H1 (cell line): Measurements from ENCODE around the gene AHDC1. TPM values are rescaled to one million over a fixed set of nuclear protein-coding genes. Genes with fewer than 3 reads are reported as not detected.
A peak's percentile ranks its signal among the peaks of the same experiment; 100 is the strongest.

Source experiments
- CTCF ChIA-PET: fragments of 300-600 bp; sonication (Branson Sonifier 250); formaldehyde crosslinking; loops from one replicate; lab custom pipeline; 2021; ENCODE audit not compliant: partially characterized antibody; lab: Charles Lee
- POLR2A ChIA-PET: fragments of 300-600 bp; sonication (Branson Sonifier 250); formaldehyde crosslinking; loops from one replicate; lab custom pipeline; 2021; ENCODE audit warnings: inconsistent platforms; ENCODE audit not compliant: partially characterized antibody; lab: Charles Lee
- DNase-seq, 2 experiments: peaks; one replicate each; pipeline versions ENCODE4 v3.0.0 to v3.0.0-alpha.2; 2010 to 2022; ENCODE audit warnings: low spot score in 2 of 2, low read depth in 1 of 2, mixed read lengths in 1 of 2
- FAIRE-seq: peaks from 2 replicates; lab custom pipeline; 2011; peaks lifted over from hg19 to GRCh38; lab: Jason Lieb, UNC
- H2AFZ ChIP-seq: 2 replicates; pipeline ENCODE4 v1.8.1; 2012; ENCODE audit warnings: low read length, inconsistent platforms
- H2AK5ac ChIP-seq: 2 replicates; pipeline ENCODE4 v1.6.1; 2013; ENCODE audit warnings: low read depth, low read length
- H2BK120ac ChIP-seq: replicated peaks from 2 replicates; pipeline ENCODE3; 2013; ENCODE audit warnings: low read depth, low read length, inconsistent platforms
- H2BK12ac ChIP-seq: 2 replicates; pipeline ENCODE4 v1.6.1; 2013; ENCODE audit warnings: low read depth, low read length
- H2BK15ac ChIP-seq: 2 replicates; pipeline ENCODE4 v1.6.1; 2013; ENCODE audit warnings: low read length
- H2BK20ac ChIP-seq: 2 replicates; pipeline ENCODE4 v1.6.1; 2013; ENCODE audit warnings: low read length
- H2BK5ac ChIP-seq: 2 replicates; pipeline ENCODE4 v1.6.1; 2013; ENCODE audit warnings: low read depth, low read length
- H3K14ac ChIP-seq: 2 replicates; pipeline ENCODE4 v1.6.1; 2013; ENCODE audit warnings: inconsistent platforms; ENCODE audit not compliant: insufficient read length
- H3K18ac ChIP-seq: 2 replicates; pipeline ENCODE4 v1.6.1; 2013; ENCODE audit warnings: low read length; ENCODE audit errors: extremely low read depth
- H3K23ac ChIP-seq: 2 replicates; pipeline ENCODE4 v1.6.1; 2013; ENCODE audit warnings: inconsistent platforms; ENCODE audit not compliant: insufficient read length
- H3K23me2 ChIP-seq: 2 replicates; pipeline ENCODE4 v1.6.1; 2013; ENCODE audit warnings: low read depth, low read length
- H3K27ac ChIP-seq: 2 replicates; pipeline ENCODE4 v1.6.1; 2011; ENCODE audit warnings: low read depth, low read length, inconsistent platforms
- H3K27me3 ChIP-seq, 4 experiments: replicated peaks in 1 of 4; 1 replicate in 1 of 4; 2 replicates in 3 of 4; pipeline versions ENCODE4 v1.6.1 to v1.8.1; 2011 to 2013; ENCODE audit warnings: low read length in 3 of 4, mild to moderate bottlenecking in 3 of 4, inconsistent platforms in 2 of 4, mixed read lengths in 2 of 4, moderate library complexity in 1 of 4; ENCODE audit not compliant: control insufficient read depth in 3 of 4, insufficient read depth in 3 of 4; ENCODE audit errors: extremely low read depth in 1 of 4
- H3K36me3 ChIP-seq, 4 experiments: 2 replicates each; pipeline versions ENCODE4 v1.6.1 to v1.8.1; 2011 to 2013; ENCODE audit warnings: mild to moderate bottlenecking in 4 of 4, low read length in 3 of 4, moderate library complexity in 2 of 4, control low read depth in 1 of 4, inconsistent platforms in 1 of 4; ENCODE audit not compliant: insufficient read depth in 4 of 4, control insufficient read depth in 2 of 4
- H3K4ac ChIP-seq: replicated peaks from 2 replicates; pipeline ENCODE3; 2013; ENCODE audit warnings: low read length, low read depth, mixed read lengths, inconsistent platforms; ENCODE audit not compliant: insufficient read length
- H3K4me1 ChIP-seq, 4 experiments: replicated peaks in 1 of 4; 1 replicate in 1 of 4; 2 replicates in 3 of 4; pipeline versions ENCODE4 v1.6.1 to v1.8.1; 2011 to 2013; ENCODE audit warnings: low read length in 3 of 4, inconsistent platforms in 2 of 4, mixed read lengths in 1 of 4; ENCODE audit not compliant: insufficient read depth in 4 of 4, control insufficient read depth in 3 of 4
- H3K4me2 ChIP-seq, 2 experiments: 2 replicates each; pipeline versions ENCODE4 v1.6.1 to v1.8.1; 2011 to 2013; ENCODE audit warnings: low read depth in 2 of 2, low read length in 2 of 2, control low read depth in 1 of 2, inconsistent platforms in 1 of 2, mild to moderate bottlenecking in 1 of 2; ENCODE audit not compliant: insufficient read depth in 1 of 2
- H3K4me3 ChIP-seq, 4 experiments: fragments of 200-600, 300-600 bp in 1 of 4; sonication (generic), shearing (Covaris generic), sonication (Bioruptor Twin) in 1 of 4; 2 replicates each; pipeline versions ENCODE4 v1.5.1 to v1.8.1; 2011 to 2016; ENCODE audit warnings: low read length in 4 of 4, low read depth in 3 of 4, control low read depth in 2 of 4, inconsistent platforms in 2 of 4, mild to moderate bottlenecking in 2 of 4, mixed read lengths in 1 of 4, moderate library complexity in 1 of 4; ENCODE audit not compliant: insufficient read depth in 2 of 4; ENCODE audit errors: extremely low read depth in 1 of 4
- H3K56ac ChIP-seq: replicated peaks from 2 replicates; pipeline ENCODE3; 2013; ENCODE audit warnings: low read depth, mild to moderate bottlenecking, mixed read lengths, low read length, inconsistent platforms; ENCODE audit not compliant: insufficient read length
- H3K79me1 ChIP-seq: 2 replicates; pipeline ENCODE4 v1.6.1; 2013; ENCODE audit warnings: low read depth, low read length, control low read depth
- H3K79me2 ChIP-seq, 2 experiments: 2 replicates each; pipeline versions ENCODE4 v1.6.1 to v1.8.1; 2012 to 2013; ENCODE audit warnings: low read length in 2 of 2, mild to moderate bottlenecking in 2 of 2, inconsistent platforms in 1 of 2; ENCODE audit not compliant: insufficient read depth in 2 of 2, control insufficient read depth in 1 of 2
- H3K9ac ChIP-seq, 4 experiments: replicated peaks in 1 of 4; 1 replicate in 1 of 4; 2 replicates in 3 of 4; pipeline versions ENCODE4 v1.6.1 to v1.8.1; 2011 to 2013; ENCODE audit warnings: low read depth in 3 of 4, low read length in 3 of 4, control low read depth in 2 of 4, mild to moderate bottlenecking in 2 of 4, moderate library complexity in 2 of 4, inconsistent platforms in 1 of 4; ENCODE audit errors: extremely low read depth in 1 of 4
- H3K9me3 ChIP-seq, 2 experiments: 2 replicates each; pipeline versions ENCODE4 v1.6.1 to v1.8.1; 2012 to 2013; ENCODE audit warnings: mild to moderate bottlenecking in 2 of 2, moderate library complexity in 2 of 2, control low read depth in 1 of 2, inconsistent platforms in 1 of 2, low read depth in 1 of 2, low read length in 1 of 2, mixed read lengths in 1 of 2; ENCODE audit not compliant: insufficient read depth in 2 of 2
- H4K20me1 ChIP-seq, 2 experiments: replicated peaks in 1 of 2; 2 replicates each; pipeline versions ENCODE3 to v1.8.1; 2011 to 2013; ENCODE audit warnings: inconsistent platforms in 2 of 2, low read length in 2 of 2, mild to moderate bottlenecking in 1 of 2; ENCODE audit not compliant: insufficient read depth in 2 of 2, control insufficient read depth in 1 of 2
- H4K5ac ChIP-seq: 2 replicates; pipeline ENCODE4 v1.6.1; 2013; ENCODE audit warnings: low read length, low read depth, mixed read lengths, inconsistent platforms; ENCODE audit not compliant: insufficient read length
- H4K8ac ChIP-seq: 2 replicates; pipeline ENCODE4 v1.8.0; 2013; ENCODE audit warnings: mild to moderate bottlenecking, moderate library complexity, low read length, inconsistent platforms; ENCODE audit not compliant: insufficient read depth; ENCODE audit errors: extremely low read depth
- H4K91ac ChIP-seq: replicated peaks from 2 replicates; pipeline ENCODE3; 2013; ENCODE audit warnings: low read length, mixed read lengths, inconsistent platforms; ENCODE audit not compliant: insufficient read length
- ATF2 ChIP-seq: IDR thresholded peaks from 2 replicates; pipeline ENCODE4 v1.6.1; 2012; ENCODE audit warnings: low read length, inconsistent platforms
- WGBS, 2 experiments: shearing (Covaris generic) in 1 of 2; methylation state at CpG; one replicate each; pipeline versions ENCODE4 v1.1.6 to v1.1.7; 2013 to 2015; ENCODE audit warnings: low lambda C conversion rate in 2 of 2, mixed read lengths in 2 of 2, inconsistent platforms in 1 of 2, low coverage in 1 of 2, missing lambda C conversion rate in 1 of 2; ENCODE audit not compliant: insufficient replicate concordance in 2 of 2, insufficient coverage in 1 of 2, insufficient read length in 1 of 2; ENCODE audit errors: extremely low coverage in 1 of 2, missing lambda C conversion rate in 1 of 2; 5-methylcytosine and 5-hydroxymethylcytosine counted together
- polyA plus RNA-seq, 7 experiments: library from polyadenylated mRNA; depleted of rRNA in 3 of 7; stranded (reverse) in 5 of 7; unstranded in 2 of 7; fragments of >200 nt in 5 of 7; fragments of 200-250 nt in 2 of 7; gene quantifications; 1 replicate in 5 of 7; 2 replicates in 1 of 7; 4 replicates in 1 of 7; pipeline versions ENCODE4 v1.2.1 to v1.2.3, GENCODE V29; 2011 to 2013; ENCODE audit warnings: missing spikeins in 2 of 7, mixed read lengths in 2 of 7
- total RNA-seq: library from RNA; stranded (reverse); fragmentation: NEBNext Ultra II Directional; extraction: Animal tissue kit (Norgen Biotek cat#: 25700); gene quantifications from 2 replicates; pipeline ENCODE4 v1.2.1, GENCODE V29; 2021

Gene AHDC1
- total and polyA plus RNA-seq, 2 of the 8 experiments (the other 6 are each of a cell fraction or from before 2014, with no cell fraction given) = 4.4 to 35.1 TPM

- H2AFZ ChIP-seq = no peak overlapping the region
- H3K9me3 ChIP-seq = no peaks in the 10 kb centered on the region
- peaks cover 6% of the 10 kb centered on the region; the same call in 1 of the 2 replicates for H3K23me2 ChIP-seq
- no peak overlapping the region for H2BK5ac ChIP-seq
- no peaks in the 10 kb centered on the region for H3K79me2 ChIP-seq
- H2AK5ac ChIP-seq = peak overlapping the region; percentile 20; the same call in 1 of the 2 replicates
- no peak overlapping the region for H3K23ac ChIP-seq
- H4K8ac ChIP-seq = no peak overlapping the region; the same call in 1 of the 2 replicates
- no peak overlapping the region for H4K91ac ChIP-seq
- TF ChIP-seq ATF2 = no peak
- TF ChIP-seq, all 59 proteins: peak for 0
- H3K56ac ChIP-seq = no peak overlapping the region
- H4K20me1 ChIP-seq = no peaks in the 10 kb centered on the region
- no peak overlapping the region for H2BK120ac ChIP-seq
- 0 out of 2 replicates have a peak overlapping the region, but pooled peaks have one; percentile 2 for H2BK12ac ChIP-seq
- H3K4me1 ChIP-seq = peaks cover 0 to 12% (median 4%) of the 10 kb centered on the region in 4 experiments; a peak in 6 of 7 replicates
- 88% methylated on average over 5 of the region's 5 CpGs; no CpG with 5 or more reads in 1 of the 2 experiments for WGBS, 2 experiments
- no peaks in the 10 kb centered on the region for H3K36me3 ChIP-seq
- no peak overlapping the region for H2BK15ac ChIP-seq
- no peak overlapping the region for H3K4me3 ChIP-seq
- H3K14ac ChIP-seq = no peak overlapping the region
- no peak overlapping the region for H2BK20ac ChIP-seq
- CTCF ChIA-PET = interaction anchor here (0.8 to 5.3 kb wide), 5 partner anchors 10 to 24 kb away, joined by 3 to 49 read pairs (median 4); no protein-coding TSS in a partner anchor
- no peak overlapping the region for H3K9ac ChIP-seq
- no peak overlapping the region for H3K4me2 ChIP-seq
- H3K27me3 ChIP-seq = peaks cover 19 to 36% (median 31%) of the 10 kb centered on the region in 4 experiments
- no peak overlapping the region for H3K4ac ChIP-seq
- no peak for FAIRE-seq
- H3K79me1 ChIP-seq = no peaks in the 10 kb centered on the region
- no peak for DNase-seq
- H3K27ac ChIP-seq = no peak overlapping the region
- no peak overlapping the region for H4K5ac ChIP-seq
- H3K18ac ChIP-seq = no peak overlapping the region
- POLR2A ChIA-PET = interaction anchor here (1.0 to 1.2 kb wide), 2 partner anchors 11 to 12 kb away, joined by 3 read pairs; no protein-coding TSS in a partner anchor
Measured at GRCh38 chr1:27633298-27633610, 29.3 kb upstream of the AHDC1 start.
